ENCODE results near the gene JAKMIP2.

DNA sequence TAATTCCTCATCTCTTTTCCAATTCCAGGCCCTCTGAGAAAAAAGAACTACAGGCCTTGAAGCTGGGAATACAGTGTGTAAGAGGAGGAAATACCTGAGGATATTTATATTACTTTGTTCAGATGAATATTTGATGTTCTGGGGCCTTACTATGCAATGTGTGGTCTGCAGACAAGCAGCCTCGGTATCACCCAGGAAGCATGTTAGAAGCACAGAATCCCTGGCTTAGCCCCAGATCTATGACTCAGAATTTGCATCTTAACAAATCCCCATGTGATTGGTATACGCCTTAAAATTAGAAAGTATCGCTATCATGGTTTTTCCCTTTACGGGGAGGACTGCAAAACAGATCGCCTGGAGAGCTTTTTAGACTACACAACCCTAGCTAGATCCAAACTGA is 121.0 kb downstream of the JAKMIP2 start:
- TF ChIP-seq, protein P1, sequence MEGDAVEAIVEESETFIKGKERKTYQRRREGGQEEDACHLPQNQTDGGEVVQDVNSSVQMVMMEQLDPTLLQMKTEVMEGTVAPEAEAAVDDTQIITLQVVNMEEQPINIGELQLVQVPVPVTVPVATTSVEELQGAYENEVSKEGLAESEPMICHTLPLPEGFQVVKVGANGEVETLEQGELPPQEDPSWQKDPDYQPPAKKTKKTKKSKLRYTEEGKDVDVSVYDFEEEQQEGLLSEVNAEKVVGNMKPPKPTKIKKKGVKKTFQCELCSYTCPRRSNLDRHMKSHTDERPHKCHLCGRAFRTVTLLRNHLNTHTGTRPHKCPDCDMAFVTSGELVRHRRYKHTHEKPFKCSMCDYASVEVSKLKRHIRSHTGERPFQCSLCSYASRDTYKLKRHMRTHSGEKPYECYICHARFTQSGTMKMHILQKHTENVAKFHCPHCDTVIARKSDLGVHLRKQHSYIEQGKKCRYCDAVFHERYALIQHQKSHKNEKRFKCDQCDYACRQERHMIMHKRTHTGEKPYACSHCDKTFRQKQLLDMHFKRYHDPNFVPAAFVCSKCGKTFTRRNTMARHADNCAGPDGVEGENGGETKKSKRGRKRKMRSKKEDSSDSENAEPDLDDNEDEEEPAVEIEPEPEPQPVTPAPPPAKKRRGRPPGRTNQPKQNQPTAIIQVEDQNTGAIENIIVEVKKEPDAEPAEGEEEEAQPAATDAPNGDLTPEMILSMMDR (conservative IDR thresholded peaks at IDR 0.05 in 1 of 2, IDR thresholded peaks at IDR 0.05 in 1 of 2; ENCODE audit: extremely low read depth in 1 of 2, insufficient read depth in 1 of 2, low read depth in 1 of 2, low read length in 2 of 2) = no peak
- TF ChIP-seq EZH2 (IDR thresholded peaks at IDR 0.05; ENCODE audit: borderline replicate concordance, low read length) = no peak

Measured in mammary epithelial cell (primary cell).